ENCODE data around the gene ABCC12. TPM values are rescaled to one million over a fixed set of nuclear protein-coding genes. Genes with fewer than 3 reads are reported as not detected.

ABCC12 gene
- polyA plus RNA-seq, 1 donor (not counting 4 experiments of a cell fraction or from before 2014, with no cell fraction given): not detected

GRCh38 chr16:48118841-48119240 is 37.0 kb downstream of the ABCC12 start:
- no peak overlapping the region for H3K9ac ChIP-seq (ENCODE audit: control insufficient read depth, extremely low read depth, insufficient read depth, low read length)
- FAIRE-seq: no peak

GRCh38 chr16:48117217-48118105 is 38.3 kb downstream of the ABCC12 start:
- Histone ChIP-seq H3K4me3 (ENCODE audit: control insufficient read depth in 2 of 3, extremely low read depth in 1 of 3, insufficient read depth in 2 of 3, low read depth in 1 of 3, low read length in 3 of 3) (no peak overlapping the region), H3K79me2 (ENCODE audit: control insufficient read depth, insufficient read depth, low read length) (no peaks in the 10 kb centered on the region), H3K27ac (ENCODE audit: control insufficient read depth, insufficient read depth, low read length) (no peak overlapping the region), H3K9ac (ENCODE audit: control insufficient read depth, extremely low read depth, insufficient read depth, low read length) (no peak overlapping the region), H3K9me3 (ENCODE audit: control insufficient read depth, low read depth, low read length) (no peaks in the 10 kb centered on the region), H3K36me3 (ENCODE audit: control insufficient read depth in 2 of 2, extremely low read depth in 1 of 2, insufficient read depth in 2 of 2, low read length in 2 of 2) (no peaks in the 10 kb centered on the region), H4K20me1 (ENCODE audit: control insufficient read depth, extremely low read depth, insufficient read depth, low read length) (no peaks in the 10 kb centered on the region), H3K27me3 (ENCODE audit: control insufficient read depth, extremely low read depth, insufficient read depth, low read length) (peaks cover 7% of the 10 kb centered on the region), H3K4me2 (ENCODE audit: control insufficient read depth, extremely low read depth, insufficient read depth, low read depth, low read length) (no peak overlapping the region), H3K9me1 (ENCODE audit: control insufficient read depth, extremely low read depth, insufficient read depth, low read length) (no peaks in the 10 kb centered on the region), H3K4me1 (ENCODE audit: control insufficient read depth, extremely low read depth, insufficient read depth, low read length) (peaks cover 2% of the 10 kb centered on the region), H2AFZ (ENCODE audit: control insufficient read depth, low read length) (no peak overlapping the region)
- peak; percentile 80 to 90 (median 87) for TF ChIP-seq CTCF (optimal IDR thresholded peaks at IDR 0.05 in 1 of 3, IDR thresholded peaks at IDR 0.05 in 1 of 3, conservative IDR thresholded peaks at IDR 0.05 in 1 of 3; ENCODE audit: extremely low read depth in 1 of 3, insufficient read depth in 2 of 3, low read length in 3 of 3)
- TF ChIP-seq EZH2 (IDR thresholded peaks at IDR 0.05; ENCODE audit: low read length): no peak
- no peak for DNase-seq (ENCODE audit: low read depth, low spot score)
- dilution Hi-C loops (cut with MboI; ENCODE audit: extremely low pct_ligation_motif_present, low sequenced_read_pairs): no loop called here
- FAIRE-seq: no peak

More at GRCh38 chr16:48118841-48119240, 37.0 kb downstream of the ABCC12 start:
- Histone ChIP-seq H3K4me2 (ENCODE audit: control insufficient read depth, extremely low read depth, insufficient read depth, low read depth, low read length) (no peak overlapping the region), H2AFZ (ENCODE audit: control insufficient read depth, low read length) (no peak overlapping the region), H3K27ac (ENCODE audit: control insufficient read depth, insufficient read depth, low read length) (no peak overlapping the region), H4K20me1 (ENCODE audit: control insufficient read depth, extremely low read depth, insufficient read depth, low read length) (no peaks in the 10 kb centered on the region), H3K79me2 (ENCODE audit: control insufficient read depth, insufficient read depth, low read length) (no peaks in the 10 kb centered on the region), H3K36me3 (ENCODE audit: control insufficient read depth in 2 of 2, extremely low read depth in 1 of 2, insufficient read depth in 2 of 2, low read length in 2 of 2) (no peaks in the 10 kb centered on the region), H3K4me1 (ENCODE audit: control insufficient read depth, extremely low read depth, insufficient read depth, low read length) (peaks cover 16% of the 10 kb centered on the region), H3K9me1 (ENCODE audit: control insufficient read depth, extremely low read depth, insufficient read depth, low read length) (no peaks in the 10 kb centered on the region), H3K27me3 (ENCODE audit: control insufficient read depth, extremely low read depth, insufficient read depth, low read length) (no peaks in the 10 kb centered on the region), H3K9me3 (ENCODE audit: control insufficient read depth, low read depth, low read length) (no peaks in the 10 kb centered on the region), H3K4me3 (ENCODE audit: control insufficient read depth in 2 of 3, extremely low read depth in 1 of 3, insufficient read depth in 2 of 3, low read depth in 1 of 3, low read length in 3 of 3) (no peak overlapping the region)
- TF ChIP-seq CTCF (optimal IDR thresholded peaks at IDR 0.05 in 1 of 3, IDR thresholded peaks at IDR 0.05 in 1 of 3, conservative IDR thresholded peaks at IDR 0.05 in 1 of 3; ENCODE audit: extremely low read depth in 1 of 3, insufficient read depth in 2 of 3, low read length in 3 of 3): no peak
- DNase-seq (ENCODE audit: low read depth, low spot score): no peak
- dilution Hi-C loops (cut with MboI; ENCODE audit: extremely low pct_ligation_motif_present, low sequenced_read_pairs): no loop called here
